ENCODE results near the gene PLCD1. TPM values are rescaled to one million over a fixed set of nuclear protein-coding genes. Genes with fewer than 3 reads are reported as not detected.
"Not testable (repeated sequence)": the region's sequence is repeated elsewhere in the genome, so short reads cannot be mapped to it uniquely, and the experiment has no call there.

The PLCD1 gene
- total and polyA plus RNA-seq, 5 donors from 2014 or later: 26.2 to 47.5 (median 29.7) TPM

- no peaks in the 10 kb centered on the region for H3K36me3 Mint-ChIP-seq
- H3K4me1 Mint-ChIP-seq: peaks cover 8 to 34% (median 21%) of the 10 kb centered on the region in 4 donors
- no peaks in the 10 kb centered on the region for H3K9me3 Mint-ChIP-seq
- H3K27ac ChIP-seq (ENCODE audit: insufficient read depth, low read length, poor library complexity, severe bottlenecking): no peak overlapping the region
- no peaks in the 10 kb centered on the region for H3K27me3 Mint-ChIP-seq
- no peak overlapping the region for H3K4me3 ChIP-seq (ENCODE audit: low read depth, low read length)
- no peaks in the 10 kb centered on the region for H3K9me3 ChIP-seq (ENCODE audit: control insufficient read depth in 2 of 2, low read length in 2 of 2)
- ATAC-seq (ENCODE audit: low read depth in 2 of 2) (no peak), DNase-seq (no peak)
- no peak overlapping the region for H3K27ac Mint-ChIP-seq
- no peaks in the 10 kb centered on the region for H3K27me3 ChIP-seq (ENCODE audit: control insufficient read depth, insufficient read depth, low read length)
- peaks cover 29% of the 10 kb centered on the region for H3K4me1 ChIP-seq (ENCODE audit: control insufficient read depth, insufficient read depth, low read length, poor library complexity, severe bottlenecking)
- no peak overlapping the region for H3K4me3 Mint-ChIP-seq
- H3K36me3 ChIP-seq (ENCODE audit: control insufficient read depth, insufficient read depth, low read length): no peaks in the 10 kb centered on the region
Measured at GRCh38 chr3:37991109-37991508, 38.3 kb downstream of the PLCD1 start.

GRCh38 chr3:37990527-37990926 is 38.9 kb downstream of the PLCD1 start, which contains the start of gene VILL:
Gene VILL, plus strand, starts transcription at chr3:37990786. Its CDS starts 2,887 bp downstream, at chr3:37993673.
- no peak for DNase-seq
- H3K27ac Mint-ChIP-seq: peak within 1 kb of the TSS in 2 of 3 donors; percentile 59 to 60

GRCh38 chr3:37989821-37990480 is 39.5 kb downstream of the PLCD1 start:
- Mint-ChIP-seq H3K9me3 (no peaks in the 10 kb centered on the region), H3K4me1 (peaks cover 4 to 23% (median 11%) of the 10 kb centered on the region in 4 donors), H3K4me3 (peak overlapping the region in 1 of 4 donors; percentile 63), H3K36me3 (no peaks in the 10 kb centered on the region), H3K27ac (peak overlapping the region in 1 of 3 donors; percentile 60), H3K27me3 (no peaks in the 10 kb centered on the region)
- DNase-seq (no peak), ATAC-seq (ENCODE audit: low read depth in 2 of 2) (no peak)
- Histone ChIP-seq H3K4me3 (ENCODE audit: low read depth, low read length) (no peak overlapping the region), H3K27ac (ENCODE audit: insufficient read depth, low read length, poor library complexity, severe bottlenecking) (no peak overlapping the region), H3K4me1 (ENCODE audit: control insufficient read depth, insufficient read depth, low read length, poor library complexity, severe bottlenecking) (peaks cover 17% of the 10 kb centered on the region), H3K9me3 (ENCODE audit: control insufficient read depth in 2 of 2, low read length in 2 of 2) (no peaks in the 10 kb centered on the region), H3K36me3 (ENCODE audit: control insufficient read depth, insufficient read depth, low read length) (no peaks in the 10 kb centered on the region), H3K27me3 (ENCODE audit: control insufficient read depth, insufficient read depth, low read length) (no peaks in the 10 kb centered on the region)

More at GRCh38 chr3:37990527-37990926, 38.9 kb downstream of the PLCD1 start, which contains the start of gene VILL:
- H3K27me3 Mint-ChIP-seq: no peaks in the 10 kb centered on the region
- peaks cover 8 to 29% (median 16%) of the 10 kb centered on the region in 4 donors for H3K4me1 Mint-ChIP-seq
- Histone ChIP-seq H3K9me3 (ENCODE audit: control insufficient read depth in 2 of 2, low read length in 2 of 2) (no peaks in the 10 kb centered on the region), H3K27ac (ENCODE audit: insufficient read depth, low read length, poor library complexity, severe bottlenecking) (no peak within 1 kb of the TSS), H3K36me3 (ENCODE audit: control insufficient read depth, insufficient read depth, low read length) (no peaks in the 10 kb centered on the region), H3K4me3 (ENCODE audit: low read depth, low read length) (no peak within 1 kb of the TSS), H3K4me1 (ENCODE audit: control insufficient read depth, insufficient read depth, low read length, poor library complexity, severe bottlenecking) (peaks cover 23% of the 10 kb centered on the region), H3K27me3 (ENCODE audit: control insufficient read depth, insufficient read depth, low read length) (no peaks in the 10 kb centered on the region)
- H3K9me3 Mint-ChIP-seq: no peaks in the 10 kb centered on the region
- no peak for ATAC-seq (ENCODE audit: low read depth in 2 of 2)
- H3K4me3 Mint-ChIP-seq: peak within 1 kb of the TSS in 1 of 4 donors; percentile 71
- H3K36me3 Mint-ChIP-seq: no peaks in the 10 kb centered on the region

- Histone ChIP-seq H3K36me3 (ENCODE audit: control insufficient read depth, insufficient read depth, low read length) (no peaks in the 10 kb centered on the region), H3K4me3 (ENCODE audit: low read depth, low read length) (no peak overlapping the region), H3K27me3 (ENCODE audit: control insufficient read depth, insufficient read depth, low read length) (no peaks in the 10 kb centered on the region), H3K9me3 (ENCODE audit: control insufficient read depth in 2 of 2, low read length in 2 of 2) (no peaks in the 10 kb centered on the region), H3K27ac (ENCODE audit: insufficient read depth, low read length, poor library complexity, severe bottlenecking) (no peak overlapping the region), H3K4me1 (ENCODE audit: control insufficient read depth, insufficient read depth, low read length, poor library complexity, severe bottlenecking) (peaks cover 8% of the 10 kb centered on the region)
- ATAC-seq (ENCODE audit: low read depth in 2 of 2) (no peak), DNase-seq (no peak)
- H3K36me3 Mint-ChIP-seq: no peaks in the 10 kb centered on the region
- peak overlapping the region in 2 of 4 donors; percentile 28 to 71 for H3K4me3 Mint-ChIP-seq
- H3K9me3 Mint-ChIP-seq: no peaks in the 10 kb centered on the region
- peak overlapping the region in 2 of 3 donors; percentile 59 to 60 for H3K27ac Mint-ChIP-seq
- peaks cover 0 to 14% (median 5%) of the 10 kb centered on the region in 4 donors for H3K4me1 Mint-ChIP-seq
- H3K27me3 Mint-ChIP-seq: no peaks in the 10 kb centered on the region
Measured at GRCh38 chr3:37988931-37989525, 40.4 kb downstream of the PLCD1 start.

GRCh38 chr3:37988376-37988775 is 41.1 kb downstream of the PLCD1 start:
- not testable (repeated sequence) for H3K36me3 Mint-ChIP-seq; H3K4me1 ChIP-seq (ENCODE audit: control insufficient read depth, insufficient read depth, low read length, poor library complexity, severe bottlenecking); ATAC-seq (ENCODE audit: low read depth in 2 of 2); DNase-seq; H3K27me3 Mint-ChIP-seq; H3K4me1 Mint-ChIP-seq; H3K36me3 ChIP-seq (ENCODE audit: control insufficient read depth, insufficient read depth, low read length); H3K4me3 Mint-ChIP-seq; H3K27me3 ChIP-seq (ENCODE audit: control insufficient read depth, insufficient read depth, low read length); H3K9me3 Mint-ChIP-seq; H3K27ac ChIP-seq (ENCODE audit: insufficient read depth, low read length, poor library complexity, severe bottlenecking); H3K9me3 ChIP-seq (ENCODE audit: control insufficient read depth in 2 of 2, low read length in 2 of 2); H3K4me3 ChIP-seq (ENCODE audit: low read depth, low read length)
- H3K27ac Mint-ChIP-seq: peak overlapping the region in 2 of 3 donors; percentile 1 to 46

- no peaks in the 10 kb centered on the region for H3K9me3 ChIP-seq (ENCODE audit: control insufficient read depth in 2 of 2, low read length in 2 of 2)
- Mint-ChIP-seq H3K4me3 (no peak overlapping the region), H3K27ac (peak overlapping the region in 2 of 3 donors; percentile 1 to 46)
Measured at GRCh38 chr3:37987751-37988179, 41.7 kb downstream of the PLCD1 start.

GRCh38 chr3:37987315-37987697 is 42.1 kb downstream of the PLCD1 start:
- no peaks in the 10 kb centered on the region for H3K9me3 ChIP-seq (ENCODE audit: control insufficient read depth in 2 of 2, low read length in 2 of 2)
- peaks cover 4% of the 10 kb centered on the region for H3K27me3 Mint-ChIP-seq
- H3K4me3 Mint-ChIP-seq: no peak overlapping the region
- no peaks in the 10 kb centered on the region for H3K9me3 Mint-ChIP-seq
- H3K27ac Mint-ChIP-seq: no peak overlapping the region
- H3K4me1 Mint-ChIP-seq: no peaks in the 10 kb centered on the region
- no peaks in the 10 kb centered on the region for H3K36me3 Mint-ChIP-seq
- no peaks in the 10 kb centered on the region for H3K27me3 ChIP-seq (ENCODE audit: control insufficient read depth, insufficient read depth, low read length)
- no peaks in the 10 kb centered on the region for H3K4me1 ChIP-seq (ENCODE audit: control insufficient read depth, insufficient read depth, low read length, poor library complexity, severe bottlenecking)
- no peak overlapping the region for H3K4me3 ChIP-seq (ENCODE audit: low read depth, low read length)
- ATAC-seq (ENCODE audit: low read depth in 2 of 2) (no peak), DNase-seq (no peak)
- H3K27ac ChIP-seq (ENCODE audit: insufficient read depth, low read length, poor library complexity, severe bottlenecking): no peak overlapping the region
- H3K36me3 ChIP-seq (ENCODE audit: control insufficient read depth, insufficient read depth, low read length): no peaks in the 10 kb centered on the region

More at GRCh38 chr3:37987751-37988179, 41.7 kb downstream of the PLCD1 start:
- Histone ChIP-seq H3K27me3 (ENCODE audit: control insufficient read depth, insufficient read depth, low read length) (no peaks in the 10 kb centered on the region), H3K27ac (ENCODE audit: insufficient read depth, low read length, poor library complexity, severe bottlenecking) (no peak overlapping the region), H3K4me1 (ENCODE audit: control insufficient read depth, insufficient read depth, low read length, poor library complexity, severe bottlenecking) (no peaks in the 10 kb centered on the region), H3K4me3 (ENCODE audit: low read depth, low read length) (no peak overlapping the region), H3K36me3 (ENCODE audit: control insufficient read depth, insufficient read depth, low read length) (no peaks in the 10 kb centered on the region)
- DNase-seq (no peak), ATAC-seq (ENCODE audit: low read depth in 2 of 2) (no peak)
- no peaks in the 10 kb centered on the region for H3K9me3 Mint-ChIP-seq
- peaks cover 0 to under 1% (median 0%) of the 10 kb centered on the region in 4 donors for H3K4me1 Mint-ChIP-seq
- H3K36me3 Mint-ChIP-seq: no peaks in the 10 kb centered on the region
- peaks cover 2% of the 10 kb centered on the region for H3K27me3 Mint-ChIP-seq
